Neural cell (in vitro differentiated cells): Measurements from ENCODE around the gene CIAPIN1. TPM values are rescaled to one million over a fixed set of nuclear protein-coding genes. Genes with fewer than 3 reads are reported as not detected.

Experiments used
- H2AFZ ChIP-seq: fragments of 200-600, 300-800 bp; sonication (generic), shearing (Covaris generic); 2 replicates; pipeline ENCODE4 v1.6.0; 2014; ENCODE audit warnings: low read depth, mild to moderate bottlenecking, antibody characterized with exemption, low read length, moderate library complexity
- H3F3A ChIP-seq: fragments of 200-600 bp; shearing (Covaris generic); 2 replicates; pipeline ENCODE4 v1.6.1; 2016; ENCODE audit warnings: mild to moderate bottlenecking, moderate library complexity, mixed read lengths, antibody characterized with exemption, low read length; ENCODE audit not compliant: insufficient read depth, poor library complexity, severe bottlenecking
- H3K27ac ChIP-seq: fragments of 200-600, 300-800 bp; sonication (generic), shearing (Covaris generic); 2 replicates; pipeline ENCODE4 v1.5.1; 2014; ENCODE audit warnings: mild to moderate bottlenecking, low read length, moderate library complexity
- H3K27me3 ChIP-seq: fragments of 300-800, 200-600 bp; sonication (generic), shearing (Covaris generic); 2 replicates; pipeline ENCODE4 v1.6.0; 2014; ENCODE audit warnings: mild to moderate bottlenecking, low read depth, low read length, moderate library complexity; ENCODE audit not compliant: insufficient read depth
- H3K36me3 ChIP-seq: fragments of 300-800, 200-600 bp; sonication (generic), shearing (Covaris generic); 2 replicates; pipeline ENCODE4 v1.5.1; 2014; ENCODE audit warnings: mild to moderate bottlenecking, antibody characterized with exemption, low read length, moderate library complexity; ENCODE audit not compliant: insufficient read depth
- H3K4me2 ChIP-seq: fragments of 300-800, 200-600 bp; sonication (generic), shearing (Covaris generic); 2 replicates; pipeline ENCODE4 v1.6.0; 2014; ENCODE audit warnings: mild to moderate bottlenecking, low read length
- H3K4me3 ChIP-seq: fragments of 300-800, 200-600 bp; sonication (generic), shearing (Covaris generic); 2 replicates; pipeline ENCODE4 v1.5.1; 2014; ENCODE audit warnings: mild to moderate bottlenecking, low read length, moderate library complexity
- H3K79me2 ChIP-seq: fragments of 200-600 bp; shearing (Covaris generic); replicated peaks from 2 replicates; pipeline ENCODE4 v1.6.0; 2014; ENCODE audit warnings: mild to moderate bottlenecking, low read length, moderate library complexity; ENCODE audit not compliant: insufficient read depth
- H3K9ac ChIP-seq: fragments of 300-800, 200-600 bp; sonication (generic), shearing (Covaris generic); 2 replicates; pipeline ENCODE4 v1.6.1; 2016; ENCODE audit warnings: mild to moderate bottlenecking, low read length, mixed read lengths
- H3K9me2 ChIP-seq: fragments of 200-600 bp; shearing (Covaris generic); 2 replicates; pipeline ENCODE4 v1.6.1; 2016; ENCODE audit warnings: mild to moderate bottlenecking, low read length, mixed read lengths; ENCODE audit not compliant: insufficient read depth
- H3K9me3 ChIP-seq: fragments of 200-600, 300-800 bp; sonication (generic), shearing (Covaris generic); 2 replicates; pipeline ENCODE4 v1.6.1; 2016; ENCODE audit warnings: mild to moderate bottlenecking, mixed run types, low read length, moderate library complexity, mixed read lengths
- H4K20me1 ChIP-seq: fragments of 200-600 bp; shearing (Covaris generic); 2 replicates; pipeline ENCODE4 v1.6.1; 2016; ENCODE audit warnings: mild to moderate bottlenecking, mixed run types; ENCODE audit not compliant: insufficient read depth
- CTCF ChIP-seq: fragments of 450-650 bp; IDR thresholded peaks from 2 replicates; pipeline ENCODE4 v1.5.1; 2014; ENCODE audit warnings: antibody characterized with exemption, mild to moderate bottlenecking, moderate library complexity; ENCODE audit not compliant: poor library complexity, severe bottlenecking
- EP300 ChIP-seq: fragments of 450-650 bp; conservative IDR thresholded peaks from 2 replicates; pipeline ENCODE4 v1.6.1; 2014; ENCODE audit warnings: antibody characterized with exemption, mild to moderate bottlenecking, moderate library complexity; ENCODE audit not compliant: poor library complexity, severe bottlenecking
- EZH2 ChIP-seq: fragments of 200-600, 300-800 bp; shearing (Covaris generic), sonication (generic); IDR thresholded peaks from 2 replicates; pipeline ENCODE4 v1.6.1; 2014; ENCODE audit warnings: antibody characterized with exemption, low read length, borderline replicate concordance, mild to moderate bottlenecking; ENCODE audit not compliant: insufficient read depth, poor library complexity, severe bottlenecking
- MXI1 ChIP-seq: fragments of 450-650 bp; conservative IDR thresholded peaks from 2 replicates; pipeline ENCODE4 v1.6.1; 2014; ENCODE audit warnings: antibody characterized with exemption, mild to moderate bottlenecking; ENCODE audit not compliant: poor library complexity, severe bottlenecking
- POLR2AphosphoS5 ChIP-seq: IDR thresholded peaks from 2 replicates; pipeline ENCODE4 v1.6.1; 2012
- RAD21 ChIP-seq: fragments of 450-650 bp; conservative IDR thresholded peaks from 2 replicates; pipeline ENCODE4 v1.6.1; 2014; ENCODE audit warnings: antibody characterized with exemption, mild to moderate bottlenecking, moderate library complexity
- REST ChIP-seq: IDR thresholded peaks from 2 replicates; pipeline ENCODE4 v1.6.1; 2012; ENCODE audit warnings: borderline replicate concordance
- SMC3 ChIP-seq: fragments of 450-650 bp; conservative IDR thresholded peaks from 2 replicates; pipeline ENCODE4 v1.6.1; 2014; ENCODE audit warnings: antibody characterized with exemption, mild to moderate bottlenecking, moderate library complexity; ENCODE audit not compliant: poor library complexity
- TAF1 ChIP-seq: IDR thresholded peaks from 2 replicates; pipeline ENCODE4 v1.6.1; 2012; ENCODE audit warnings: low read depth
- polyA plus RNA-seq: library from polyadenylated mRNA; depleted of rRNA; stranded (reverse); fragments of >200 nt; gene quantifications from 2 replicates; pipeline ENCODE4 v1.2.3, GENCODE V29; 2014

CIAPIN1 gene
- polyA plus RNA-seq, 1 donor from 2014 or later: 117 TPM

GRCh38 chr16:57432989-57433388 lies 14.2 kb downstream of the CIAPIN1 start:
- H3K4me3 ChIP-seq: no peak overlapping the region
- TF ChIP-seq SMC3 (no peak), EP300 (no peak), MXI1 (no peak), TAF1 (no peak), RAD21 (no peak), EZH2 (no peak), CTCF (no peak), POLR2AphosphoS5 (no peak)
- H3K9ac ChIP-seq: no peak overlapping the region
- no peaks in the 10 kb centered on the region for H3K27me3 ChIP-seq
- H3K79me2 ChIP-seq: no peaks in the 10 kb centered on the region
- H4K20me1 ChIP-seq: no peaks in the 10 kb centered on the region
- H3F3A ChIP-seq: no peaks in the 10 kb centered on the region
- H3K27ac ChIP-seq: no peak overlapping the region
- no peak overlapping the region for H3K4me2 ChIP-seq
- no peaks in the 10 kb centered on the region for H3K9me3 ChIP-seq
- no peak overlapping the region for H2AFZ ChIP-seq
- no peaks in the 10 kb centered on the region for H3K9me2 ChIP-seq
- peaks cover 11% of the 10 kb centered on the region for H3K36me3 ChIP-seq

- no peak for TF ChIP-seq RAD21
- TF ChIP-seq TAF1: no peak
- no peak for TF ChIP-seq SMC3
- no peak for TF ChIP-seq REST
- no peak for TF ChIP-seq POLR2AphosphoS5
- TF ChIP-seq MXI1: no peak
- TF ChIP-seq EP300: no peak
- no peak for TF ChIP-seq EZH2
- no peak for TF ChIP-seq CTCF
- H3K4me3 ChIP-seq: no peak overlapping the region
- H3K4me2 ChIP-seq: no peak overlapping the region
- no peaks in the 10 kb centered on the region for H3K9me2 ChIP-seq
- no peak overlapping the region for H3K9ac ChIP-seq
- no peaks in the 10 kb centered on the region for H3K79me2 ChIP-seq
- no peaks in the 10 kb centered on the region for H3K9me3 ChIP-seq
- H2AFZ ChIP-seq: no peak overlapping the region
- no peak overlapping the region for H3K27ac ChIP-seq
- no peaks in the 10 kb centered on the region for H3K27me3 ChIP-seq
- no peaks in the 10 kb centered on the region for H3F3A ChIP-seq
- H4K20me1 ChIP-seq: no peaks in the 10 kb centered on the region
- H3K36me3 ChIP-seq: peaks cover 11% of the 10 kb centered on the region
Measured at GRCh38 chr16:57432505-57432904, 14.7 kb downstream of the CIAPIN1 start.
